Suprapubic skin (tissue), 4 donors: ENCODE results near the gene AUTS2. TPM values are rescaled to one million over a fixed set of nuclear protein-coding genes. Genes with fewer than 3 reads are reported as not detected.

Source experiments
- DNase-seq, 2 donors: peaks; one replicate each; pipeline ENCODE4 v3.0.0-alpha.2; 2019; ENCODE audit warnings: low spot score in 2 of 2
- H3K27ac ChIP-seq: fragments of 200-600 bp; sonication (generic); one replicate; pipeline ENCODE4 v1.5.1; 2019
- H3K27me3 ChIP-seq: fragments of 200-600 bp; sonication (generic); one replicate; pipeline ENCODE4 v1.5.1; 2019
- H3K36me3 ChIP-seq: fragments of 200-600 bp; sonication (generic); one replicate; pipeline ENCODE4 v1.5.1; 2019
- H3K4me1 ChIP-seq: fragments of 200-600 bp; sonication (generic); one replicate; pipeline ENCODE4 v1.5.1; 2019
- H3K4me3 ChIP-seq: fragments of 200-600 bp; sonication (generic); one replicate; pipeline ENCODE4 v1.5.1; 2019; ENCODE audit warnings: mild to moderate bottlenecking
- H3K9me3 ChIP-seq: fragments of 200-600 bp; sonication (generic); one replicate; pipeline ENCODE4 v1.5.1; 2019
- EP300 ChIP-seq: sonication (generic); formaldehyde crosslinking; IDR thresholded peaks from one replicate; pipeline ENCODE4 v1.6.1; 2017; ENCODE audit warnings: antibody characterized with exemption
- POLR2A ChIP-seq, 2 donors: fragments of 450-650 bp; IDR thresholded peaks; one replicate each; pipeline ENCODE4 v1.6.1; 2017; ENCODE audit warnings: antibody characterized with exemption in 2 of 2, mild to moderate bottlenecking in 2 of 2, moderate library complexity in 2 of 2
- POLR2AphosphoS5 ChIP-seq, 3 donors: sonication (generic); formaldehyde crosslinking; IDR thresholded peaks; one replicate each; pipeline ENCODE4 v1.6.1; 2017; ENCODE audit warnings: antibody characterized with exemption in 3 of 3
- WGBS: methylation state at CpG from one replicate; pipeline ENCODE4 v1.1.5; 2018; 5-methylcytosine and 5-hydroxymethylcytosine counted together
- total RNA-seq, 4 donors: library from RNA; depleted of rRNA; stranded (reverse); fragments of >200 nt; gene quantifications; one replicate each; pipeline ENCODE4 v1.1.0, GENCODE V29; 2016
- TF ChIP-seq, protein P1 (sequence below), 2 donors: fragments of 200-600 bp in 1 of 2; fragments of 450-650 bp in 1 of 2; sonication (generic) in 1 of 2; IDR thresholded peaks; one replicate each; pipeline ENCODE4 v1.5.1; 2016 to 2019; ENCODE audit warnings: antibody characterized with exemption in 2 of 2, mild to moderate bottlenecking in 1 of 2, moderate library complexity in 1 of 2

AUTS2 gene
- total RNA-seq, 4 donors from 2014 or later, result 31.0 to 102 (median 56.4) TPM

- WGBS, result 81% methylated on average over 4 of the region's 4 CpGs
- Histone ChIP-seq H3K4me3 (no peak overlapping the region), H3K9me3 (no peaks in the 10 kb centered on the region)
Measured at GRCh38 chr7:70189776-70190175, 591.5 kb downstream of the AUTS2 start.

GRCh38 chr7:70190281-70190680, 592.0 kb downstream of the AUTS2 start:
- H3K4me1 ChIP-seq, result no peaks in the 10 kb centered on the region
- DNase-seq, result no peak
- H3K36me3 ChIP-seq, result no peaks in the 10 kb centered on the region
- no peaks in the 10 kb centered on the region for H3K9me3 ChIP-seq
- no peak overlapping the region for H3K4me3 ChIP-seq
- no peak overlapping the region for H3K27ac ChIP-seq
- WGBS, result 82% methylated on average over 4 of the region's 4 CpGs
- H3K27me3 ChIP-seq, result no peaks in the 10 kb centered on the region
- TF ChIP-seq, protein P1, sequence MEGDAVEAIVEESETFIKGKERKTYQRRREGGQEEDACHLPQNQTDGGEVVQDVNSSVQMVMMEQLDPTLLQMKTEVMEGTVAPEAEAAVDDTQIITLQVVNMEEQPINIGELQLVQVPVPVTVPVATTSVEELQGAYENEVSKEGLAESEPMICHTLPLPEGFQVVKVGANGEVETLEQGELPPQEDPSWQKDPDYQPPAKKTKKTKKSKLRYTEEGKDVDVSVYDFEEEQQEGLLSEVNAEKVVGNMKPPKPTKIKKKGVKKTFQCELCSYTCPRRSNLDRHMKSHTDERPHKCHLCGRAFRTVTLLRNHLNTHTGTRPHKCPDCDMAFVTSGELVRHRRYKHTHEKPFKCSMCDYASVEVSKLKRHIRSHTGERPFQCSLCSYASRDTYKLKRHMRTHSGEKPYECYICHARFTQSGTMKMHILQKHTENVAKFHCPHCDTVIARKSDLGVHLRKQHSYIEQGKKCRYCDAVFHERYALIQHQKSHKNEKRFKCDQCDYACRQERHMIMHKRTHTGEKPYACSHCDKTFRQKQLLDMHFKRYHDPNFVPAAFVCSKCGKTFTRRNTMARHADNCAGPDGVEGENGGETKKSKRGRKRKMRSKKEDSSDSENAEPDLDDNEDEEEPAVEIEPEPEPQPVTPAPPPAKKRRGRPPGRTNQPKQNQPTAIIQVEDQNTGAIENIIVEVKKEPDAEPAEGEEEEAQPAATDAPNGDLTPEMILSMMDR (IDR thresholded peaks at IDR 0.05), result no peak
- TF ChIP-seq EP300, result no peak
- TF ChIP-seq POLR2A (IDR thresholded peaks at IDR 0.05), result no peak
- TF ChIP-seq POLR2AphosphoS5 (IDR thresholded peaks at IDR 0.05), result no peak

More at GRCh38 chr7:70189776-70190175, 591.5 kb downstream of the AUTS2 start:
- TF ChIP-seq POLR2AphosphoS5 (IDR thresholded peaks at IDR 0.05) (no peak), POLR2A (IDR thresholded peaks at IDR 0.05) (no peak), EP300 (no peak)
- TF ChIP-seq, protein P1 (IDR thresholded peaks at IDR 0.05), result no peak
- H3K36me3 ChIP-seq, result no peaks in the 10 kb centered on the region
- DNase-seq, result no peak
- no peaks in the 10 kb centered on the region for H3K27me3 ChIP-seq
- H3K27ac ChIP-seq, result no peak overlapping the region
- no peaks in the 10 kb centered on the region for H3K4me1 ChIP-seq

GRCh38 chr7:70193514-70193913, 595.2 kb downstream of the AUTS2 start:
- Histone ChIP-seq H3K27me3 (no peaks in the 10 kb centered on the region), H3K36me3 (no peaks in the 10 kb centered on the region), H3K9me3 (no peaks in the 10 kb centered on the region), H3K27ac (no peak overlapping the region), H3K4me1 (no peaks in the 10 kb centered on the region), H3K4me3 (no peak overlapping the region)
- no peak for TF ChIP-seq POLR2AphosphoS5 (IDR thresholded peaks at IDR 0.05)
- TF ChIP-seq, protein P1 (IDR thresholded peaks at IDR 0.05), result no peak
- no peak for TF ChIP-seq POLR2A (IDR thresholded peaks at IDR 0.05)
- TF ChIP-seq EP300, result no peak
- 66% methylated on average over 4 of the region's 4 CpGs for WGBS
- DNase-seq, result no peak

DNA sequence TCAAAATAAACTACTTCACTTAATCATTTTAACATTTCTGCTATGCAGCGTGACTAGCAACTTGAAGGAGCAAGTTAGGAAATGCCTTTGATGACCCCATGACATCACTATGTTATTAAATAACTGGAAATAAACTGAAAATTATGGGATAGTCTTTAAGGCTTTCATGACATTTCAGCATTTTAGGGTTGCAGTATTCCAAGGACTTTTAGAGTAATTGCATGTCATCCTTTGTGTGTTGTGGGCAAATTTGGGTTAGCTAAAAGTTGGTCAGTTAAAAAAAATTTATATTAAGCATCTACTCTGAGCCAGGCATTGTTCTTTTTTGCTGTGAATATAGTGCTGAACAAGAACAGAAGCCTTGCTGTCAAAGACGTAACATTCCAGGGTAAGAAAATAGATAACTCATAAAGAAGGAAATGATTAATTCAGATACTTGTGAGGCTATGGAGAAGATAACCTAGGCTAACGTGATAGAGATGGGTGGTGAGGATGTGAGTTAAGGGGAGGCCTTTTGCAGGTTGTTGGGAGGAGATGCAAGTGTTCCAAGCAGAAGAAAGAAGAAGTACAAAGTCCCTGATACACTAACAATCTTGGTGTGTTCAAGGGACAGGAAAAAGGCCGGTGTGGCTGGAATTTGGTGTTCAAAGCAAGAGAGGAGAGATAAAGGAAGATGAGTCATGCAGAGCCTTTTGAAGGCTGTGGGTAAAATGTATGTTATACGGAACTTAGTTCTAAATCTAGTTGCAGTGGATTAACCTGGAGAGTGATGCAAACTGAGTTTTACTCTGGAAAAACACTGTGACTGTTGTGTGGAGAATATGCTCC, 610.2 kb downstream of the AUTS2 start:
- Histone ChIP-seq H3K27ac (no peak overlapping the region), H3K27me3 (no peaks in the 10 kb centered on the region), H3K36me3 (no peaks in the 10 kb centered on the region), H3K4me3 (no peak overlapping the region), H3K4me1 (no peaks in the 10 kb centered on the region), H3K9me3 (no peaks in the 10 kb centered on the region)
- 73% methylated on average over 5 of the region's 5 CpGs for WGBS
- TF ChIP-seq, protein P1 (IDR thresholded peaks at IDR 0.05), result no peak
- TF ChIP-seq POLR2AphosphoS5 (IDR thresholded peaks at IDR 0.05) (no peak), EP300 (no peak), POLR2A (IDR thresholded peaks at IDR 0.05) (no peak)
- no peak for DNase-seq

GRCh38 chr7:70210200-70210935, 612.1 kb downstream of the AUTS2 start:
- Histone ChIP-seq H3K36me3 (no peaks in the 10 kb centered on the region), H3K27me3 (no peaks in the 10 kb centered on the region), H3K9me3 (no peaks in the 10 kb centered on the region), H3K27ac (no peak overlapping the region), H3K4me1 (no peaks in the 10 kb centered on the region), H3K4me3 (no peak overlapping the region)
- DNase-seq, result no peak
- TF ChIP-seq POLR2A (IDR thresholded peaks at IDR 0.05) (no peak), EP300 (no peak), POLR2AphosphoS5 (IDR thresholded peaks at IDR 0.05) (no peak)
- TF ChIP-seq, protein P1 (IDR thresholded peaks at IDR 0.05), result no peak
- 85% methylated on average over 5 of the region's 5 CpGs for WGBS
